GM12892 (cell line): ENCODE measurements around the gene MKS1.

Experiments used
- POLR2A ChIP-seq: IDR thresholded peaks from 2 replicates; pipeline ENCODE4 v1.6.1; 2011; ENCODE audit warnings: low read depth, low read length, control low read depth
- POLR2AphosphoS5 ChIP-seq: IDR thresholded peaks from 2 replicates; pipeline ENCODE4 v1.6.1; 2011; ENCODE audit warnings: low read depth, low read length, control low read depth

GRCh38 chr17:58166682-58167081, 52.4 kb downstream of the MKS1 start, which contains the start of gene OR4D2:
- TF ChIP-seq POLR2A (no peak), POLR2AphosphoS5 (no peak)
